ENCODE results near the gene MRGPRF.
A peak's percentile ranks its signal among the peaks of the same experiment; 100 is the strongest.

Gene MRGPRF, protein sequence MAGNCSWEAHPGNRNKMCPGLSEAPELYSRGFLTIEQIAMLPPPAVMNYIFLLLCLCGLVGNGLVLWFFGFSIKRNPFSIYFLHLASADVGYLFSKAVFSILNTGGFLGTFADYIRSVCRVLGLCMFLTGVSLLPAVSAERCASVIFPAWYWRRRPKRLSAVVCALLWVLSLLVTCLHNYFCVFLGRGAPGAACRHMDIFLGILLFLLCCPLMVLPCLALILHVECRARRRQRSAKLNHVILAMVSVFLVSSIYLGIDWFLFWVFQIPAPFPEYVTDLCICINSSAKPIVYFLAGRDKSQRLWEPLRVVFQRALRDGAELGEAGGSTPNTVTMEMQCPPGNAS

DNA sequence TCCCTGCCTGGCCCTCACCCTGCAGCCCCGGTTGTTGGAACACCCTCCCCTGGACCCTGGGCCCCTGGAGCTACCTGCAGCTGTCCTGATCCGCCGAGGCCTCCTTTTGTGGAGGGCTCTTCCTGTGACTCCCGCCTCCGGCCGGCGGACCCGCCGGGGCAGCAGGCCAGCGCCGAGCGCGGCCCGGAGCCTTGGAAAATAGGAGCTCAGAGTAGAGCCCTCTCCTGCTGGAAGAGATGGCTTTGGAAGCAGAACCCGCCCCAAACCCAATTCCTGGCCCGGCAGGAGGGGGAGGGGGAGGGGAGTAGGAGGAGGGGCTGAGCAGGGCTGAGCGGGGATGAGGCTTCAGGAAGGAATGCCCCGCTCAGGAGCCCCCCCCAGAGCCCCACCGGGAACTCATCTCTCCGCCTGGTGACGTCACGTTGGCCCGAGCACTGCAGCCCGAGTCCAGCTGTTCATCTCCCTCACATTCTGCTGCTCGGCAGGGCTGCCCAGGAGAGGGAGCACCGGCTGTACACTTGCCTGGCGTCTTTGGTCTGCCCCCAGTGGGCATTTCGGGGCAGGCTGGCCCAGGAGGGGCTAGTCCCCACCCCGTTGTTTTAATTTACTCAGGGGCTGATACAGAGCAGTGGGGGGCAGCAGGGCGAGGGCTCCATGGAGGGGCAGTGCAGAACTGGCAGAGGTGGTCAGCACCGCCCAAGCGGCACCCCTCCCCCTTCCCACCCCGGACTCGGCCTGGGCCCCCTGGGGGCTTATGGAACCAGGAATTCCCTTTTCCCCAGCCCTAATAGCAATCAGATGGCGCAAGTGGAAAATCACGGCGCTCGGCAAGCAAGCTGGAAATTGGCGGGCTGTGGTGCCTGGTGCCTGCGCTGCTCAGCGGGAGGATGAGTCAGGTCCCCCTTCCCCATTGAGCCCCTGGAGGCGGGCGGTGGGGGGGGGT is at the start of gene MRGPRF:
Gene MRGPRF, minus strand, starts transcription at position 238 of the 943 bp plus-strand sequence. CDS start 3,345 bp downstream, outside the sequence.
- DNase-seq (ENCODE audit: insufficient read length, low spot score) (no peak), FAIRE-seq (no peak)

DNA sequence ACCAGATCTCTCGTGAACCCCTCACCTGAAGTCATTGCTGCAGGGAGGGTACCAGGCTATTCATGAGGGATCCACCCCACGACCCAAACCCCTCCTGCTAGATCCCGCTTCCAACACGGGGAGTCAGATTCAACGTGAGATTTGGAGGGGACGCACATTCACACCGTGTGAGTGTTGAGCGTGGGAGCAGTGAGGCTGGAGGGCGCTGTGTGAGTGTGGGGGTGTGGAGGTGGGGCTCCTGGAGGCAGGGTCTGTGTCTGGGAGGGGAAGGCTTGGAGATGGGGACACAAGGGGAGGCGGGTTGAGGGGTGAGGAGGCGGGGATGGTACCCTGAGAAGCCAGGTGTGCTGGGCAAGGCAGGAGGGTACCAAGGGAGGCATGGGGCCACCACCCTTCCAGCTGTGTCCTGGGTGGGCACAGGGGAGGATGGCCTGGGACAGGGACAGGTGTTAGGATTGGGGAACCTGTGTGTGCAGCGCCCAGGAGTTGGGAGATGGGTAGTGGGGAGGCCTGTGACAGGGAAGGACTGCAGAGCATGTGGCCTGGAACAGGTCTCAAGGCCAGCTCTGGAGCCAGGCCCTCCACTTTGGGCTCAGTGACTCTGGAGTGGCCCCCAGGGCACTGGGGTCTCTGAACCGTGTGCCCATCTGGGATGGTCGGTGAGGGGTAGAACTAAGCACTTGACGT is 49.3 kb upstream of the MRGPRF start:
- DNase-seq (ENCODE audit: insufficient read length, low spot score) (no peak), FAIRE-seq (no peak)

DNA sequence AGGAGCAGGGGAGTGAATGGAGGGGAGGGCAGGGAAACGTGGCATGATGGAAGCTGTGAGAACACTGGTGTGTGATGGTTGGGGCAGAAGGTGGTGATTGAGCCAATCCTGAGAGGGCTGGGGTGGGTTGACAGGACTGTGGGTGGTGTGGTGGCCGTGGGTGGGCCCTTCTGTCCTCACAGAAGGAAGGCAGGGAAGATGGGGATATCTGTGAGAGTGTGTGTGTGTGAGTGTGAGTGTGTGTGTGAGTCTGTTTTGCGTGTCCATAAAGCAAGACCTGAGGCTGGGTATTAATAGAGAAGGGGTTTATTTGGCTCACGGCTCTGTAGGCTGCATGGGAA is 48.6 kb upstream of the MRGPRF start:
- DNase-seq (ENCODE audit: insufficient read length, low spot score) (no peak), FAIRE-seq (peak; percentile 13)

DNA sequence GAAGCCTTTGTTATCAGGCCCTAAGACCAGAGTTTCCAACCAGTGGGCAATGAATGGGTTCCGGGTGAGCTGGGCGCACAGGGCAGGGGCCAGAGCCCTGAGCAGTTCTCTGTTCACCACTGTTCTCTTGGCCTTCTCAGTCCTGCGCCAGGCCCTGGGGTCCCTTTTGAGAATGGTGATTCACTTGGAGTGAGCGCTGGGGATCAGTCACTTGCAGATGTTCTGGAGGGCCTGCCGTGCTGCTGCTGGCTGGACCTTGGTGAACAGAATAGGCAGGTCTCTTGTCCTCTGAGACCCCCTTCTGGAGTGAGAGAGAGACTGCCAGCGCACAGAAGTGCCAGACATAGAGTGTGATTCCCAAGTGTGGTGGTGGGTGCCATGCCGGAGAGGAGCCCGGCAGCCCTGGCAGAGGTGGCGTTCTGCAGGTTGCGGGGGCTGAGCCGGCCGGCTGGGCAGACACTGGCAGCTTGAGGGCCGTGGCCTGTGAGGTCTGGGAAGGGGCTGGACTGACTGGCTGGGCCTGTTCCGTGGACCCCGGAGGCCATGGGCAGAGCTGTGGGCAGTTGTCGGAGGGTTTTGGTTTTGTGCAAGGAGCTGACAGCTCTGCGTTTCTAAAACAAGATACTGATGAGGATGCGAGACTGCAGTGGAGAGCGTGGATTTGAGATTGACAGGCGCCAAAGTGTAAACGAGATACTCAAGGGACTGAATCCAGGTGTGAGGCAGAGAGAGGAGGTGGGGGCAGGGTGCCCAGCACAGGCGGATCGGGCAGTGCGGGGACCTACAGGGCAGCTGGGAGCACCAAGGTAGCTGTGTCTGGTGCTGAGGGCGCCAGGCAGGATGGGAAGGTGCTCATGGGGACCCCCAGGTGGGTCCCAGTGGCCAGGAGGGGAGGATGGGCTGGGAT is 48.0 kb upstream of the MRGPRF start:
- FAIRE-seq (no peak), DNase-seq (ENCODE audit: insufficient read length, low spot score) (no peak)

DNA sequence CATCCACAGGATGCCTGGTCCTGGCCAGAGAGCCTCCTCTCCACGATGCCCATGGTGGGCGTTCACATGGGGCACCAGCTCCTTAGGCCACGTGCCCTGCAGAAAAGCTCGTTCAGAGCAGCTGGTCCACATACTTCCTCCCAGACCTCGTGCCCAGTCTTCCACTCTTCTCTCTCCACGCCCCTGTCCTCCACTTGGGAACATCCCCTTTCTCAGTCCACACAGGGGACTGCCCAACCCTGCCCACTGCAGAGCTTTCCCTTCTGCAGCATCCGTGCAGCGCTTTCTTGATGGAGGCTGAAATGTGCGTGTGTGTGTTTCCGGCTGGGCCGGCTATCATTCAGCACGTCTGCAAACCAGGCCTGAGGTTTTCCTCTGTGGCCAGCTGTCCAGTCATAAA is 46.9 kb upstream of the MRGPRF start:
- FAIRE-seq (no peak), DNase-seq (ENCODE audit: insufficient read length, low spot score) (no peak)

DNA sequence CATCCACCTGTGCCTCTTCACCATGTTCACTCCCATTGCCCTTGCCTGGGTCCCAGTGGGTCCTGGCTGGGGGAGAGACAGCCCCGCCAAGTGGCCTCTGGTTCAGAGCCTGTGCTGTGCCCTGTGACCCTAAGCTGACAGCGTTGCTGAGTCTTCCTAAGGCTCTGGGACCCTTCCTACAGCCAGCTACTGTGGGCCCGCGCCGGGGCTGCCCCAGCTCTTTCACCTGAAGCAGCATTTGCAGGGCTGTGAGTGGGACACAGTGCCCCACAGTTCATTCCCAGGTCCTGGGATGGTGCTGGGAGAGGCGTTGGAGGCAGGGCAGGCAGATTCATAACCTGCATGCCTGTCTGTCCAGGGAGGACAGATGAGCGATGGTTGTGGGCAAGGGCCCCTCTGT is 46.4 kb upstream of the MRGPRF start:
- DNase-seq (ENCODE audit: insufficient read length, low spot score) (no peak), FAIRE-seq (no peak)

DNA sequence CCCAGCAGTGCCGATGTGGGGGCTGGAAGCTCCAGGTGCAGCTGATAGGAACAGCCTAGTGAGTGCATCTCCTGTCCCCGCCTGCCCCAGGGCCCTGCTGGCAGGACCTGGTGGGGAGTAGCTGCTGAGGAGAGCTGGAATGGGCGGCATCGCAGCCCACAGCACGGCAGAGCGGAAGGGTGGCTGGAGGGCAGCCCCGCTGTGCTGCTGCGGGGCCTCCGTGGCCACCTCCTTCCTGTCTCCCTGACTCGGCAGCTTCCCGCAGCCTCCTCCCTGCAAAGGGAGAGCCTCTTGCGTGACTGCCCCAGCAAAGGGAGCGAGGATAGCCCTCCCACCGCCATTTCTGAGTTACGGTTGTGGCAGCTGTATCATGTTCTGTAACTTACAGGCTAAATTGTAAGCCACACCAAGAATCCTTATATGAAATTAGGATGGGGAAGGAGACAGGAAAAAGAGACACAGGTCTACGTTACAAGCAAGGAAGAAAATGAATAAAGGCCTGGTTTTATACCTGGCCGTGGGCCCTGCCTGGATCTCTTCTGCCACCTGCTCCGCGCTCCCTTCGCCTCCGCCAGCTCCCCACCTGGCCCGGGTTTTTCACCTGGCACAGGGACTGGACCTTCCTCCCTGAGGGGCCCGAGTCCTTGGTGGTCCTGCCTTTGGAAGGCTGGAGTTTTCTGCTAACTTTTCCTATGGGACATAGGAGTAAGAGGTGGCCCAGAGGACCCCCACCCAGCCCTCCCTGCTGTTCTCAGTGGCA is 45.6 kb upstream of the MRGPRF start:
- FAIRE-seq: no peak

DNA sequence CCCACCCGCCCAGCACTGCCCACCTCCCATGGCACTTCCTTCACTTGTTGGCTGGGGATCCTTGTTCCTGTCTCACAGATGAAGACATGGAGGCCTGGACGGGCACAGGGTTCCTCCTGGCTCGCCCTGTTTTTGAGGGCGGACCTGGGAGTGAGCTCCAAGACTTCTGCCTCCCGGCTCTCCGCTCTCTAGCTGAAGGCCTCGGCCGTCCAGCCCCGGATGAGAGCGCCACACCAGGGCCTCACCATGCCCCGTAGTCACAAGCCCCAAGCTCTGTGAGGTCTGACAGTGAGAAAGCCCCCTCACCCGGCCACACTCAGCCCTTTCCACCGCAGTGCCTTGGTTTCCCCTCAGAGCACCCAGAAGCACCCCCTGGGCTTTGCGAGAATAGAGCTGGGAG is 44.8 kb upstream of the MRGPRF start:
- DNase-seq (ENCODE audit: insufficient read length, low spot score) (no peak), FAIRE-seq (no peak)

More for the DNA sequence above, 45.6 kb upstream of the MRGPRF start:
- no peak for DNase-seq (ENCODE audit: insufficient read length, low spot score)

DNA sequence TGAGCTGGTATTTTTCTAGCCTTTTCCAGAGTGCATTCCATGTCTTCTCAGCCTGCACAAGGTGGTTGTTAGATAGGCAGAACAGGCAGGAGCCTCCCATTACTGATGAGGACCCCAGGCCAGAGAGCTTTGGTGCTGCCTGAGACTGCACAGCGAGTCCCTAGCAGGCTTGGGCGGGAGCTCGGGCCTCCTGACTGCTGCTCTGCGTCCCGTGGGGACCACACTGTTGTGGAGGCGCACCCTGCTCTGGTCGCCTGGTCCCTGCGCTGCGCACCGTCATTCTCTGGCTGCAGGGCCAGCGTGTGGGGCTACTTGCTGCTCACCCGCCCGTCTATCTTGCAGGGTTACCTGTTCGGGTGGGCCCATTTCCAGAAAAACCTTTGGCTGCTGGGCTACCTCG is 44.2 kb upstream of the MRGPRF start:
- no peak for DNase-seq (ENCODE audit: insufficient read length, low spot score)
- FAIRE-seq: no peak

DNA sequence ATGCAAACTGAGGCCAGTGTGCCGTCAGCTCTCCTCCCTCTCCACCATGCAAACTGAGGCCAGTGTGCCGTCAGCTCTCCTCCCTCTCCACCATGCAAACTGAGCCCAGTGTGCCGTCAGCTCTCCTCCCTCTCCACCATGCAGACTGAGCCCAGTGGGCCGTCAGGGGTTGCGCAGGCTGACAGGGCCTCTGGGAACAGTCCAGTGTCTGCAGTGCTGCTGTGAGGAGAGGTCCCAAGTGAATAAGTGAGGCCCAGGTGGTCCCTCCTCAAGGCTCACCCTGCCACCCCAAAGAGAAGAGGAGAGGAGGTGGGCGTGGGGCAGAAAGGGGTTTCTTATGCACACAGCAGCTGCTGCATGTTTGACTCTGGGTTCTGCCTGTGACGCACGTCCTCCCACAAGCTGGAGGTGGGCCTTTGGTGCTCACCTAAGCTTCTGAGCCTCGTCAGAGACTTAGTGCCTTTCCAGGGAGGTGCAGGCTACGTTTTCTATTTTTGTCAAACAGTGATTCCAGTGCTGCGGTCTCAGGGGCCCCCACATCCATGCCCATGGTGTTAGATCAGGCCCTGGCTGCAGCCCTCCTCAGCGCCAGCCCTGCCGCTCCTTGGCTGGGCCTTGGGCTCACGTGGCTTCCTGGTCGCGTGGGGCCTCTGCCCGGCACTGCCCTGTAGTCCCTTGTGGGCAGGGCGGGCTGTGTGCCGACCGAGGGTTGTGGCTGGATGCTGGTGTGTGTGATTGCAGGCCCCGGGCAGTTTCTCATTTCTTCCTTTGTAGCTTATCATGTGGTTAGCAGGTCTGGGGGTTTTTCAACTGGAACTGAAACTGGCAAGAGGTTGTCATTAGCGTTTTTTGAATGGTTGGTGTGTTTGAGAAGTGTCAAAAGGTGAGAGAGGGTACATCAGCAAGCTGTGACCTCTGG is 42.8 kb upstream of the MRGPRF start:
- DNase-seq (ENCODE audit: insufficient read length, low spot score) (no peak), FAIRE-seq (no peak)

DNA sequence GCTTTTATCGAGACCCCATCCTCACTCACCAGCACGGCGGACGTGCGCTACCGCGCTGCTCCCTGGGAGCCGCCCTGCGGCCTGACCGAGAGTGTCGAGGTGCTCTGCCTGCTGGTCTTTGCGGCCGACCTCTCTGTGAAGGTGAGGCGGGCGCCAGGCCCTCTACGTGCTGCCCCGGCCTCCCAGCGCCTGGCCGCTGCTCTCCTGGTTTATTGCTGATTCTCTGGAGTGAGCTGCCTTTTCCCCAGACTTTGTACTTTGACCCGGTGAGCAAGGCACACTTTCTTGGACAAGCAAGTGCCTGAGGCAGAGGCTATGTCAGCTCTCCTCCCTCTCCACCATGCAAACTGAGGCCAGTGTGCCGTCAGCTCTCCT is 42.2 kb upstream of the MRGPRF start:
- FAIRE-seq: no peak
- no peak for DNase-seq (ENCODE audit: insufficient read length, low spot score)

DNA sequence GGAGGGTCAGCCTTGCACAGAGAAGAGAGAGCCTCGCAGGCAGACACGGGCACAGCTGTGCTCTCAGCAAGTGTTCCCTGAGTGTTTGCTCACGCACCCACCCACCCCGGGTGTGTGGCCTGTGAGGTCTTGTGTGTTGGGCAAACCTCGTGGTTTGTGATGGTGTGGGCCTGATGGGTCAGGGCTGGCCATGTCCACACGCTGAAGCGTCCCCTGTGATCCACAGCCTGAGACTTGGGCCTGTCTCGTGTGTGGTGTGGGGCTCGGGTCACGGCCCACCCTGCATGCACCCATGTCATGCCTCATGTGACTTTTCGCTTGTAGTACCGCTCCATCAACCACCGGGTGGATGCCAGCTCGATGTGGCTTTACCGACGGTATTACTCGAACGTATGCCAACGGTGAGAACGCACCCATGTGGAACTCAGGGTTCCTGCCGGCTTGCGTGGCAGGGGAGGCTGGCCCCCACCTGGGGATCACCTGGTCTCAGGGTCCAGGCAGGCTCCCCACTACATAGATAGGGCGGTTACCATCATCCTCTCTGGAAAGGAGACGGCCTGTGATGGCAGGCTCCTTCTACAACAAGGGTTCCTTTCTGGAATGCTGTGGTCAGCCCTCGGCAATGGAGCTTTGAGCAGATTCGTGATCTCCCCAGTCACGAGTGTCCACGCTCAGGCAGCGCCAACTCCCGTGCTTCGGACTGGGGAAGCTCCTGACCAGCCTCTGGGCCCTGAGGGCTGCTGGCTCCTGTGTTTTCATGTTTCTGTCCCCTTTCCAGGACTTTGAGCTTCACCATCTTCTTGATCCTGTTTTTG is 41.6 kb upstream of the MRGPRF start:
- FAIRE-seq (no peak), DNase-seq (ENCODE audit: insufficient read length, low spot score) (no peak)

DNA sequence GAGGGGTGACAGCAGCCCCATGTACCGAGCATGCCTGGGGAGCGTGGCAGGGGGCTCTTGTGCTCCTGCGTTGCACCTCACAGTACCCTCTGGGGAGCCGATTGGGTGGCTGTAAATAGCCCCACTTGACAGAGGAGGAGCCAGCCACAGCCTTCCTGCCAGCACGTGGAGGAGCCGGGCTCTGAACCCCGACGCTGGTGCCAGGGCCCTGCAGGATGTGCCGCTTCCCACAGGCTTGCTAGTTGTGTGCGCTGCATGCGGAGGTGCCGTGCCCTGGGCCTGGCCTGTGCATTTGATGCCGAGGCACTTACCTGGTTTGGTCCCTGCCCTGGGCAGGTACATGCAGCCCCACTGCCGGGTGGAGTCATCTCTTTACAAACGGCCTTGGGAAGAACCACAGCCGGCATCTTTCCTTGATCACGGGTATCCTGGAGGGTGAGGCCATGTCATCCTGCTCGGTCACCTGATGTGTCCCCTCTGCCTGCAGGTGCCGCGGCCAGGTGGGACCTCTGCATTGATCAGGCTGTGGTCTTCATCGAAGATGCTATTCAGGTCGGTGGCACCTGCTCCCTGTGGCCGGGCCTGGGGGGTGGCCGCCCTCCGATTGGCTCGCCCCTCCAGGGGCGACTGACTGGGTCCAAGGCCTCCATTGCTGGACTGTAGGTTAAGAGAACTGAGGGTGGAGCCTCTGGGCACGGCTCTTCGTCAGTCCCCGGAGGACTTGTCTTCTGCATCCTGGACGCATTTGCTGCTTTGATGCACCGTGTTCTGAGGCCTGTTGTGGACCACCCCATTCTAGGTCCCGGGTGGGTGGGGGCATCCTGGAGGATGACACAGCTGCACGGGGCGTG is 40.7 kb upstream of the MRGPRF start:
- DNase-seq (ENCODE audit: insufficient read length, low spot score) (no peak), FAIRE-seq (no peak)

DNA sequence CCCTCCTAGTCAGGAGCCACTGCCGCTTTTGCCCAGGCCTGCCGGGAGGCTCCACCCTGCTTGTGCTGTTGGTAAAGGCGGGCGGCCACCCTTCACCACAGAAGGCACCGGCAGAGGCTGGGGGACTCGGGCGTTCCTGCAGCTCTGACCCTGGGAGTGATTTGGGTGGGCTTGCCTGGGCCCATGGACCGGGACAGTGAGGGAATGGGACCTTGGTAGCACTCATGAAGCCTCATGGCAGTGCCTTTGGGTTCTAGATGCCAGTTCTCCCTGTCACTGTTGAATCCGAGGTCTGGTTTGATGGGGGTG is 40.1 kb upstream of the MRGPRF start:
- no peak for DNase-seq (ENCODE audit: insufficient read length, low spot score)
- FAIRE-seq: no peak

DNA sequence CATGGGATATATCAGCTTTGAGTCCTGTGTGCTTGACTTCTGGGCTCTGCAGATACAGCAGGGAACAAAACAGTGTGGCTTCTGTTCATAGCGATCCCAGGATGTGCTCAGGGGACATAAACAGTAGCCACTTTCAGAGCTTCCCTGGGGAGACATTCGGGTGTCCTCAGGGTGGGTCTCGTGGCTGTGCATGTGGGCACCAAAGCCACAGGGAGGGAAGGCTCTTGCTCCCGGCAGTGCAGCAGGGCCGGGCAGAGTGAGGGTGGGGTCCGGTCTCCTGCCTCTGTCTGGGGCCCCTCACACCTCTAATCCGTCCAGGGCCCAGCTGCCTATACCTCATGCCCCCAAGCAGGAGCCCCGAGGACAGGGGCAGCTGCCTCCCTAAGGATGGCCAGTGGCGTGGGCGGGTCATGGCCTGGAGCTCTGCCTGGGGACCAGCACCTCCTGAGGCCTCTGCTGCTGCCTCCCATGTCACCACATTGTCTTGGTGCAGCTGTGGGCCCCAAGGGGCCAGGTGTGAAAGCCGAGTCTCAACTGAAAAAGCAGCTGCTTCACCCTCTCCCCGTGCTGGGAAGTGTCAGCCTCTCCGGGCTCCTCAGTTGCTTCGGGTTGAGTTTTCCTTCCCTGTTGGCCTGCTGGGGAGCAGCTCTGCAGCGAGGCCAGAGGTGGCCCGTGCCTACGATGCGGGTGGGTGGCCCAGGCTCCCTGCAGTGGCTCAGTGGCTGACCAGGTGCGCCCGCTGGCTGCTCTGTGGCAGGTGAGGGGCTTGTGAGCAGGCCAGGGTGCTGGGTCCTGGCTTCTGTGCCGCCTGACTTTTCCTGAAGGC is 39.5 kb upstream of the MRGPRF start:
- no peak for DNase-seq (ENCODE audit: insufficient read length, low spot score)
- FAIRE-seq: no peak

Measured in HTR-8/SVneo (cell line).